C4-2B (cell line): ENCODE measurements around the gene MEOX1.

Source experiments
- H3K27ac ChIP-seq: fragments of 450-650 bp; 2 replicates; pipeline ENCODE4 v1.5.1; 2017
- CTCF ChIP-seq: fragments of 450-650 bp; conservative IDR thresholded peaks from 2 replicates; pipeline ENCODE4 v1.5.1; 2017; ENCODE audit warnings: mild to moderate bottlenecking
- ZFX ChIP-seq: fragments of 450-650 bp; IDR thresholded peaks from 2 replicates; pipeline ENCODE4 v1.6.1; 2017

Gene MEOX1

GRCh38 chr17:43626023-43626422 is 35.7 kb downstream of the MEOX1 start:
- H3K27ac ChIP-seq = no peak overlapping the region
- TF ChIP-seq ZFX (no peak), CTCF (no peak)

GRCh38 chr17:43625606-43626005 is 36.1 kb downstream of the MEOX1 start:
- no peak for TF ChIP-seq CTCF
- no peak for TF ChIP-seq ZFX
- H3K27ac ChIP-seq = no peak overlapping the region

GRCh38 chr17:43620581-43620980 is 41.1 kb downstream of the MEOX1 start:
- TF ChIP-seq CTCF (no peak), ZFX (no peak)
- H3K27ac ChIP-seq = no peak overlapping the region

- no peak for TF ChIP-seq CTCF
- TF ChIP-seq ZFX = no peak
- H3K27ac ChIP-seq = no peak overlapping the region
Measured at GRCh38 chr17:43620147-43620546, 41.6 kb downstream of the MEOX1 start.

GRCh38 chr17:43619705-43620104 is 42.0 kb downstream of the MEOX1 start:
- TF ChIP-seq CTCF (no peak), ZFX (no peak)
- no peak overlapping the region for H3K27ac ChIP-seq

- no peak overlapping the region for H3K27ac ChIP-seq
- TF ChIP-seq ZFX = no peak
- no peak for TF ChIP-seq CTCF
Measured at GRCh38 chr17:43618276-43618675, 43.4 kb downstream of the MEOX1 start.

- no peak for TF ChIP-seq CTCF
- H3K27ac ChIP-seq = no peak overlapping the region
Measured at GRCh38 chr17:43616852-43617251, 44.9 kb downstream of the MEOX1 start.

- no peak for TF ChIP-seq CTCF
- no peak for TF ChIP-seq ZFX
- no peak overlapping the region for H3K27ac ChIP-seq
Measured at GRCh38 chr17:43616421-43616820, 45.3 kb downstream of the MEOX1 start.
